NCI-H146 treated with DMSO at 0.1 percent for 48 hours (cell line): ENCODE results near the gene HOXC6.

ENCODE experiments used
- DNase-seq: peaks from one replicate; lab custom pipeline; 2025; ENCODE audit not compliant: unreplicated experiment; lab: John Stamatoyannopoulos, UW

The HOXC6 gene

DNA sequence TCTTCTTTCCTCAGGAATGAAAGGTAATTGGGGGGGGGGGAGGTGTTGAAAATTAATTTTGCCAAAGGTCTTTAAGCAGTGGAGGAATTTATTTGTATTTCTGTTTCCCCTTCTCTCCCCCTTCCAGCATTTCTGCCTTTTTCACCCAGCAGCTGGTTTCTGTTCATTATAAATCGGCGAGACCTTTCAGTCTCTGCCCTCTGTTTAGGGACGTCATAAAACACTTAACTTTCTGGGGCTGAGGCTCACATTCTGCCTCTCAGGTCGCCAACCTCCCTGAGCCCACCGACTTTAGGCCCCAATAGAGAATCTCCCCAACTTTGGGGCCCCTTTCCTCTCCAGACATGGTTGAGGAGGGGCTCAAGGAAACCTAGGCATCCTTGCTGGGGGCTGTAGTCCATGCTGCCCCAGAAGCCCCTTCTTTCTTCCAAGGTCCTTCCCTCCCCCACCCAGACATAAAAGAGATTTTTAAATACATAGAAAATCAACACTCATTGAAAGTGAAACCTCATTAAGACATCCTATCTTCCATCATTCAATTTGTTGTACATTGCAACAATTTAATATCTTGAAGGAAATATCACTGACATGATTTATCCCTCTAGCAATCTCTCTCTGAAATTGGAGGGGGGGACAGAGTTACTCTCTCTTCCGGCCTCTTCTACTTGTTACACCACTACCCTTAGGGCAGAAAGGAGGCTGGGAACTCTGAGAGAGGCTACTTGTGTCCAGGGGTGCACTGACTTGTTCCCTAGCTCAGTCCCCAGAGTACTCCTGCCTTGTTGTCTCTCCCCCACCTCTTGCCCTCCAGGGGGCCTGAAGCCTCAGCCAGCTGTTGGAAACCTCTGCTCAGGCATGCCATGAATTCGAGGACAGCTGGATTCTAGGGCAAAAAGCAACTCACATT lies 2.5 kb upstream of the HOXC6 start:
- no peak for DNase-seq

- no peak for DNase-seq
Observed at GRCh38 chr12:54026640-54027441, 1.4 kb upstream of the HOXC6 start.

- DNase-seq, result no peak
Observed at GRCh38 chr12:54027442-54027786, 826 bp upstream of the HOXC6 start.

GRCh38 chr12:54029529-54030441 lies 1.5 kb downstream of the HOXC6 start:
- no peak for DNase-seq

DNA sequence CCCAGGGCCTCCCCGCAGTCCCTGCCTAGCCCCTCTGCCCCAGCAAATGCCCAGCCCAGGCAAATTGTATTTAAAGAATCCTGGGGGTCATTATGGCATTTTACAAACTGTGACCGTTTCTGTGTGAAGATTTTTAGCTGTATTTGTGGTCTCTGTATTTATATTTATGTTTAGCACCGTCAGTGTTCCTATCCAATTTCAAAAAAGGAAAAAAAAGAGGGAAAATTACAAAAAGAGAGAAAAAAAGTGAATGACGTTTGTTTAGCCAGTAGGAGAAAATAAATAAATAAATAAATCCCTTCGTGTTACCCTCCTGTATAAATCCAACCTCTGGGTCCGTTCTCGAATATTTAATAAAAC lies 2.2 kb downstream of the HOXC6 start:
- DNase-seq, result no peak

DNA sequence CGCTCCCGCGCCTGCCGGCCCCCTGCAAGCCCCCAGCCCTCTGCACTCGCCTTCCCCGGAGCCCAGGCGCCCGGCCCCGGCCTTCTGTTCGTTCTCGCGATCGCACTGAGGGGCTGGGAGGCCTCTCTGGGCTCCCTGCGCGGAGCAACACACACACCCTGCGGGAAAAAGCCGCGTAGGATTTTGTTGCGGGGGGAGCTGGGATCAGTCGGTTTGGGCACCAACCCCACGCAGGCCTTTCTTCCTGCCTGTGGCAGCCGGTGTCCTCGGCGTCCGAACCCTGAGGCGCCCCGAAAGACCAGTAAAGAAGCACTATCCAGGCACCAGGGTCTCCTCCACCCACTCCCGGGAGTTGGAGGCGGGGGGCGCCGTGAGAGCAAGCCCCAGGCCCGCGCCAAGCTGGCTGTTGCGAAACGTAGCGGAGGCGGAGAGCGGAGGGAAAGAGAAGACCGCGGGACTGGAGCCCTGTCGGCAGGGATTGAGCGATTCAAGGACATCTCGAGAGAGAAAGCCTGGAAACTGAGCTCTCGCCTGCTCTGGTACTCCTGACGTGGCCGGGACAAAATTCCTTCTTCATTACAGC lies 2.7 kb downstream of the HOXC6 start:
- DNase-seq, result no peak

GRCh38 chr12:54031480-54031879 lies 3.2 kb downstream of the HOXC6 start:
- no peak for DNase-seq

DNA sequence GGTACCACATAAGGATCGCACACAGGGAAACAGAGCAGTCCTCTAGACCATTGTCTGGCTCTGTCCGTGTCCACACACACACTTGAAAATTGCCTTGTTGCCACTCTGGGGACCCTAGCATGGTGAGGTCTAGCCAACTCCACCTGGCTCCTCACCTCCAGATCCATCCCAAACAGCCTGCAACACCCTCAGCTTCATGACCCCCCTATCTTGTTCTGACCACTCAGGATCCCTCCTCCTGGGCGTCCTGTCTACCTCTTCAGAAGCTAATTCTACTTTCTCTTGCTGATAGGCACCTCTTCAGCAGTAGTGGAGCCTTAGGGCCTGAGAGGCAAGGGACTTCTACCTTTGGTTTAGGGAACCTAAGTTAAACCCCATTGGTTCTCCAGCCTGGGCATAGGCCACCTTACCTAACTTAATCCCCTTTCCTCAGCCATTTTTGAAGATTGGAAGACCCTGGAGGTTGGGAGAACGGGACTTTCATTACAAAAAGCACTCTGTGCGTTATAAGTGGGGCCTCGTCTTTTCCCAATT lies 3.9 kb downstream of the HOXC6 start:
- no peak for DNase-seq

- peak; percentile 33 for DNase-seq
Observed at GRCh38 chr12:54032627-54033100, 4.4 kb downstream of the HOXC6 start, which contains the start of gene HOXC5. Gene HOXC5 (plus strand): TSS chr12:54033050. CDS start chr12:54033123, 73 bp downstream.

DNA sequence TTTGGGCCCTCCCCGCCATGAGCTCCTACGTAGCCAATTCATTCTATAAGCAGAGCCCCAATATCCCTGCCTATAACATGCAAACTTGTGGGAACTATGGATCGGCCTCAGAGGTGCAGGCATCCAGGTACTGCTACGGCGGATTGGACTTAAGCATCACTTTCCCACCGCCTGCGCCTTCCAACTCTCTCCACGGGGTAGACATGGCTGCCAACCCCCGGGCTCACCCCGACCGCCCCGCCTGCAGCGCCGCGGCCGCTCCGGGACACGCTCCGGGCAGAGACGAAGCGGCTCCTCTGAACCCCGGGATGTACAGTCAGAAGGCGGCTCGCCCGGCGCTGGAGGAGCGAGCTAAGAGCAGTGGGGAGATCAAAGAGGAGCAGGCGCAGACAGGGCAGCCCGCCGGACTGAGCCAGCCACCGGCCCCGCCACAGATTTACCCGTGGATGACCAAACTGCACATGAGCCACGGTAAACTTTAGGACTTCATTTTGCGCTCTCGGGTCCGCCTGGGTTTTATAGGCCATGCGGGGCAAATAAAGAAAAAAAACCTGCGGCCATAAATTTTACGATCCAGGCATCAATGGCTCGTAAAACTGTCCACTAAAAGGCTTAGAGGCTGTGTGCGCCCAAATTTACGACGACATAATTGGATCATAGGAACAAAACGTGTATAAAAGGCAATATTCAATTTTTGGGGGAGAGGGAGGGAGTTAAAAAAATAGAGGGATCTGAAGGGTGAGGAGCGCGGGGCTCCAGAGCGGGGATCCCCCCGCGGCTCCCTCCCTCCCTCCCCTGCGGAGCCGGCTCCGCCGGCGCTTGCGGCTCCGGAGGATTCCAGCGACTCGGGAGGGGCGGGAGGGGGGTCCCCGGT lies 5.1 kb downstream of the HOXC6 start:
- no peak for DNase-seq

GRCh38 chr12:54033980-54034784 lies 5.9 kb downstream of the HOXC6 start:
- DNase-seq, result no peak

DNA sequence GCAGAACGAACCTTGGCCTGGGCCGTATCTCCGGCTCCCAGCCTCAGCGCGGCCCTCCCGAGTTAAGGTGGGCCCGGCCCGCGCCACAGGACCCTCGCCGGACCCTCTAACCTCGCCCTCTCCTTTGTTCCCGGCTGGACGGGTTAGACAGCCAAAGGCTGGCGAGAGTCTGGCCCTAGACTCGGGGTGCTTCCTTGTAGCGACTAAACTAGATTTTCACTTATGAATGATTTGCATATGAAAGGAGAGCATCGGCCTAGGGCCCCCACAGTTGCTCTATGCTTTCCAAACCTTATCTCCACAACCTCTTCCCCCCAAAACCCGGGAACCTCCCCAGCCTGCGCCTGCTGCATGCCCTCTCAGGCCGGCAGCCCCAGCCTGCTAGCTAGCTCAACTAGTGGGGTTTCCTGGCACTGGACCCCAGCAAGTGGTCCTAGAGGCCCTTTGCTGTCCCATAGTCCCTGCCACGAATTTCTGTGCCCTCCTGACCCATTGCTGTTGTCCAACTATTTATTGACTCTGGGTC lies 6.6 kb downstream of the HOXC6 start:
- DNase-seq, result no peak

- no peak for DNase-seq
Observed at GRCh38 chr12:54035568-54036264, 7.5 kb downstream of the HOXC6 start.

GRCh38 chr12:54036620-54037359 lies 8.6 kb downstream of the HOXC6 start:
- no peak for DNase-seq

DNA sequence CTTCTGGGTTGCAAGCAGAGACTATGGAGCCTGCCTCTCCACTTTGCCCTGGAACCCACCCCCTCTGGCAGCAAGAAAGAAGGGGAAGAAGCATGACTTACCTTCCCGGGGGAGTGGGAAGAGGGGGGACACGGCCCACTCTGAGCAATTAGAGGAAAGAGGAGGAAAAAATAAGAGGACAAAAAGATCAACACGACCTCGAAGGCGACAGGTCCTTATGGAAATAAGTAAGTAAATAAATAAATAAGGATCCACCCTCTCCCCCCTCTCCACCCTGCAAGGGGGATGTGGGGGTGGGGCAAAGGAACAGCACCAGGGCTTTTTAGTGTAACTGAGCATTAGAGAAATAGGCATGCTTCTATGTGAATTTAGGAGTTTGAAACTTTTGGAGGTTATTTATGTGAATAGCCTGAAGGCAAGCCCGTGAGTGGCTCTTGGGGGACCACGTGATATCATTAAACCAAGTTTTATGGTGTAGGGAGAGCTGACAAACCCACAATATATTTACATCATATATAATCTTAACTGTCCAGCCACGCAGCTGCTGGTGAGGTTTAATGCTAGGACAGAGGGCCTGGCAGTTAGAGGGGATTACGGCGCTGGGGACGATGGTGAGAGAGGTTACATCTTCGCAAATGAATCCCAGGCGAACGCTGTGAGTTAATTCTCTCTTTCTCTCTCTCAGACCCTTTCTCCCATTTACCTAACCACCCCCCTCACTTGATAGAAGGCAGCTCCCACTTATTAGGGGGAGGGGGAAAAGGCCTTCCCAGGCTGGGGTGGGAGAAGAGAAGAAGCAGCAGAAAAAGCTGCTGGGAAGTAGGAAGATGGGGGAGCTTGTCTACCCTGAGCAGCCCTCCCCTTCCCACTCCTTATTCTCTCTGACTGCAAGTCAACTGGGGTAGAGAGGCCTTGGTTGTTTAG lies 9.4 kb downstream of the HOXC6 start:
- DNase-seq, result no peak

GRCh38 chr12:54038284-54038870 lies 10.1 kb downstream of the HOXC6 start:
- no peak for DNase-seq
